Measurements from ENCODE around the gene CFAP74. TPM values are rescaled to one million over a fixed set of nuclear protein-coding genes. Genes with fewer than 3 reads are reported as not detected.

Gene CFAP74
- total and polyA plus RNA-seq, 8 donors: 0.23 to 4.7 (median 2.8) TPM

- DNase-seq: no peak
- TF ChIP-seq CTCF (IDR thresholded peaks at IDR 0.05): no peak
- Histone ChIP-seq H3K27me3 (peaks cover 0 to 13% of the 10 kb centered on the region in 2 donors), H3K4me3 (peak overlapping the region; percentile 75 to 93), H3K9me3 (no peaks in the 10 kb centered on the region), H3K27ac (peak overlapping the region; percentile 87 to 97), H3K36me3 (no peaks in the 10 kb centered on the region), H3K4me1 (peaks cover 26 to 42% of the 10 kb centered on the region in 2 donors)
- intact Hi-C loops (cut with DNase I): no loop called here
- ATAC-seq: peak; percentile 0
These were observed 111.4 kb downstream of the CFAP74 start for GRCh38 chr1:1892079-1892762.

GRCh38 chr1:1891349-1892078 lies 112.1 kb downstream of the CFAP74 start:
- Histone ChIP-seq H3K9me3 (no peaks in the 10 kb centered on the region), H3K4me1 (peaks cover 30 to 49% of the 10 kb centered on the region in 2 donors), H3K27ac (peak overlapping the region; percentile 87 to 97), H3K36me3 (no peaks in the 10 kb centered on the region), H3K27me3 (peaks cover 0 to 13% of the 10 kb centered on the region in 2 donors), H3K4me3 (peak overlapping the region; percentile 75 to 93)
- ATAC-seq (peak; percentile 80), DNase-seq (peak; percentile 42 to 92 (median 77))
- intact Hi-C loops (cut with DNase I): no loop called here
- TF ChIP-seq CTCF (IDR thresholded peaks at IDR 0.05): no peak

GRCh38 chr1:1890506-1891348 lies 112.9 kb downstream of the CFAP74 start, which contains the start of gene GNB1:
GNB1 (minus strand) TSS chr1:1891087; CDS start chr1:1825453, 65,634 bp downstream.
- Histone ChIP-seq H3K27me3 (peaks cover 0 to 12% of the 10 kb centered on the region in 2 donors), H3K4me3 (peak within 1 kb of the TSS; percentile 75 to 93), H3K36me3 (no peaks in the 10 kb centered on the region), H3K27ac (peak within 1 kb of the TSS; percentile 87 to 97), H3K4me1 (peaks cover 30 to 57% of the 10 kb centered on the region in 2 donors), H3K9me3 (no peaks in the 10 kb centered on the region)
- DNase-seq: peak; percentile 88 to 96 (median 94)
- intact Hi-C loops (cut with DNase I): no loop called here
- ATAC-seq: peak; percentile 82
- no peak for TF ChIP-seq CTCF (IDR thresholded peaks at IDR 0.05)

- intact Hi-C loops (cut with DNase I): no loop called here
- H3K4me1 ChIP-seq: peaks cover 30 to 65% of the 10 kb centered on the region in 2 donors
- ATAC-seq: no peak
- TF ChIP-seq CTCF (IDR thresholded peaks at IDR 0.05): no peak
- peak overlapping the region; percentile 75 to 93 for H3K4me3 ChIP-seq
- no peaks in the 10 kb centered on the region for H3K9me3 ChIP-seq
- no peaks in the 10 kb centered on the region for H3K36me3 ChIP-seq
- H3K27me3 ChIP-seq: peaks cover 0 to 5% of the 10 kb centered on the region in 2 donors
- peak in 3 of 4 donors; percentile 27 to 97 (median 77) for DNase-seq
- H3K27ac ChIP-seq: peak overlapping the region; percentile 87 to 97
These were observed 113.6 kb downstream of the CFAP74 start for GRCh38 chr1:1889847-1890505.
